ENCODE results near the gene SMIM41.

Gene SMIM41

DNA sequence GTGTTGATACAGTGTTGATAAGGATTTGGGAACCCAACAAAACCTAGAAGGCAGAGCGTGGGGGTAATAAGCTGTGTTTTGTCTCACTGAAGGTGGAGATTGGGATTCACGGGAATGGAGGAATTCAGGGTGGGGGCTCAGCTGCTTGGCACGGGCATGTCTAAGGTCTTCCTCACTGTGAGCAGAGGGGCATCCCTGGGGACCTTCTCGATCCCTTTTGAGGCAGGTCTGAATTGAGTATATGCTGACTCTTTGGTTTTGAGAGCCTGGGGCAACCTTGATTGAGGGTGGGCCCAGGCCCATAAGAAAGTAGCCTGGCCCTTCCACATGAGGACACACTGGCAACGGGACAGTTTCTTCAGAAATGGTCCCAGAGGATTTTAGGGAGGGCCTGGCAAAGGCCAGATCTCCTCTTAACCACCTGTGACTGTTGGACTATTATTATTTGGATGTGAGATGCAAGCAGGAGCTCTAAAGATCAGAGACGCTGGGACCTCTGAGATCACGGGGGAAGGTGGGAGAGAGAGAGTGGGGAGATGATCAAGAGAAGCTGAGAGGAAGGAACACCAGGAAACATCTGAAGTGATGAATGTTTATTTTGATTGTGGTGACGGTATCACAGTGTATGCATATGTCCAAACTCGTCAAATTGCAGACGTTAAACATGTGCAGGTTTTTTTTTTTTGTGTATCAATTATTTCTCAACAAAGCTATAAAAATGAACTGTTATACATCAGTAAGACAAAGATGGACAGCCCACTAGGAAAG lies 48.4 kb downstream of the SMIM41 start:
- TF ChIP-seq, protein P1, sequence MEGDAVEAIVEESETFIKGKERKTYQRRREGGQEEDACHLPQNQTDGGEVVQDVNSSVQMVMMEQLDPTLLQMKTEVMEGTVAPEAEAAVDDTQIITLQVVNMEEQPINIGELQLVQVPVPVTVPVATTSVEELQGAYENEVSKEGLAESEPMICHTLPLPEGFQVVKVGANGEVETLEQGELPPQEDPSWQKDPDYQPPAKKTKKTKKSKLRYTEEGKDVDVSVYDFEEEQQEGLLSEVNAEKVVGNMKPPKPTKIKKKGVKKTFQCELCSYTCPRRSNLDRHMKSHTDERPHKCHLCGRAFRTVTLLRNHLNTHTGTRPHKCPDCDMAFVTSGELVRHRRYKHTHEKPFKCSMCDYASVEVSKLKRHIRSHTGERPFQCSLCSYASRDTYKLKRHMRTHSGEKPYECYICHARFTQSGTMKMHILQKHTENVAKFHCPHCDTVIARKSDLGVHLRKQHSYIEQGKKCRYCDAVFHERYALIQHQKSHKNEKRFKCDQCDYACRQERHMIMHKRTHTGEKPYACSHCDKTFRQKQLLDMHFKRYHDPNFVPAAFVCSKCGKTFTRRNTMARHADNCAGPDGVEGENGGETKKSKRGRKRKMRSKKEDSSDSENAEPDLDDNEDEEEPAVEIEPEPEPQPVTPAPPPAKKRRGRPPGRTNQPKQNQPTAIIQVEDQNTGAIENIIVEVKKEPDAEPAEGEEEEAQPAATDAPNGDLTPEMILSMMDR (conservative IDR thresholded peaks at IDR 0.05; ENCODE audit: low read depth): no peak
- ChIA-PET POLR2A (ENCODE audit: low non-redundant PET) (no interaction called here), CTCF (interaction anchor here (0.8 to 1.2 kb wide), 3 partner anchors 12 to 103 kb away, joined by 3 to 5 read pairs (median 4); no protein-coding TSS in a partner anchor)
- DNase-seq (ENCODE audit: low spot score): no peak
- H3K27ac ChIP-seq: no peak overlapping the region

DNA sequence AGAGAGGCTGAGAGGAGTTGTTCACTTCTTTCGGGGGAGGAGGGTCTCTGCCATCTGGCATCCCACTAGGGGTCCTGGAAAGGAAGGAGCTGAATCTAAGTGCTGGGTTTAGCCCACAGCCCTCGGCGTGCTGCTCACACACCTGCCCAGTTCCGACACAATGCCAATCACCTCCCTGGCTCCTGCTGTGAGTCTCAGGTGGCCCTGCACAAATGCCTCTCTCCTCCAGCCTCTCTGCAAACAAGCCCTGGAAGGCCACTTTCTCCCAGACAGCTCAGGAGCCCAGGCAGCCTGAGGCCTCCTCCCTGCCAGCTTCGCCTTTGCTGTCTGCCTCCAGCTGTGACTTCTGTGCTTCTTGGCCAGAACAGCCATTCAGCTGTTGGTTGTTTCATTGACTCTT lies 51.2 kb downstream of the SMIM41 start:
- ChIA-PET POLR2A (ENCODE audit: low non-redundant PET) (no interaction called here), CTCF (interaction anchor here (0.7 to 1.4 kb wide), 3 partner anchors 9 to 790 kb away, joined by 3 read pairs; no protein-coding TSS in a partner anchor)
- TF ChIP-seq, protein P1 (conservative IDR thresholded peaks at IDR 0.05; ENCODE audit: low read depth): no peak
- DNase-seq (ENCODE audit: low spot score): no peak
- H3K27ac ChIP-seq: no peak overlapping the region; the same call in 1 of the 2 replicates

DNA sequence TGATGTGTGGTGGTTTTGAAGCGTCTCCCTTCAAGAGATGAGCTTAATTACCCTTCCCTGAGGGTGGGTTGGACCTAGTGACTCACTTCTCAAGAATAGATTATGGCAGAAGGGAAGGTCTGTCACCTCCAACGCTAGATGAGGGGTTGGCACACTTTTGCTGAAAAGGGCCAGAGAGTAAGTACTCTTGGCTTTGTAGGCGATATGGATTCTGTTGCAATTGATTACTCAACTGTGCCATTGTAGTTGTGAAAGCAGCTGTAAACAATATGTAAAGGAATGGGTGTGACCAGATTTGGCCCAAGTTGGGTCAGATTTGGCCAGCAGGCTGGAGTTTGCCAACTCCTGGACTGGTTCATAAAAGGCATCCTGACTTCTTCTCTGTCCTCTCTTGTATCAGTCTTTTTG lies 53.3 kb downstream of the SMIM41 start:
- peak overlapping the region; percentile 78 for H3K27ac ChIP-seq
- no peak for DNase-seq (ENCODE audit: low spot score)
- CTCF ChIA-PET: interaction anchor here (0.6 to 1.6 kb wide), 4 partner anchors 10 to 129 kb away, joined by 3 to 5 read pairs (median 4); no protein-coding TSS in a partner anchor
- TF ChIP-seq, protein P1 (conservative IDR thresholded peaks at IDR 0.05; ENCODE audit: low read depth): no peak
- POLR2A ChIA-PET (ENCODE audit: low non-redundant PET): no interaction called here

DNA sequence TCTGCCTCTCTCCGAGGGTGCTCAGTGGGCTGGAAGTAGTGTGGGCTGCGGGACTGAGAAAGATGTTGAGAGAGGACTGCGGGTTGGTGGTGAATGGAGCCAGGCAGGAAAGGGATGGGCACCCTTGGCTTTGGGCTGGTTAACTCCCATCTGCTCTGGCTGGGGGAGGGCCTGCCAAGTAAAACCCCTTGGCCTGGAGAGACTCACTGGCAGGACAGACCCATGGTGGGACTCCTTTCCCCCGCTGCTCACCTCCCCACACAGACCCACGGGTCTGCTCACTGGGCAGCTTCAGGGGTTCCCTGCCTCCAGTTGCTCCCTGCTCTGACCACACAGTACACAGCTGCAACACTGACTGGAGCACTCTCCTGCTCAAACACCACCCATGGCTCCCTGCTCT lies 58.2 kb downstream of the SMIM41 start:
- CTCF ChIA-PET: interaction anchor here (0.6 to 1.3 kb wide), 3 partner anchors 65 to 743 kb away, joined by 3 to 4 read pairs (median 3); no protein-coding TSS in a partner anchor
- POLR2A ChIA-PET (ENCODE audit: low non-redundant PET): no interaction called here
- H3K27ac ChIP-seq: no peak overlapping the region; the same call in 1 of the 2 replicates
- TF ChIP-seq, protein P1 (conservative IDR thresholded peaks at IDR 0.05; ENCODE audit: low read depth): no peak
- no peak for DNase-seq (ENCODE audit: low spot score)

DNA sequence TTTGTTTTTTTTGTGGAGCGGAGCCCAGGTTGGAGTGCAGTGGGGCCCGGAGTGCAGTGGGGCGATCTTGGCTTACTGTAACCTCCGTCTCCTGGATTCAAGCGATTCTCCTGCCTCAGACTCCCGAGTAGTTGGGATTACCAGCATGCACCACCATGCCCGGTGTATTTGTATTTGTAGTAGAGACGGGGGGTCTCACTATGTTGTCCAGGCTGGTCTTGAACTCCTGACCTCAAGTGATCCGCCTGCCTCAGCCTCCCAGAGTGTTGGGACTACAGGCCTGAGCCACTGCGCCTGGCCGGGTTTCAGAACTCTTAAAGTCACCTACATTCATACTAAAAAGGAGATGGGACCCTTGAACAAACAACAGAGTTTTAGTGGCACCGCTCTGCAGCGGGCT lies 59.6 kb downstream of the SMIM41 start:
- TF ChIP-seq, protein P1 (conservative IDR thresholded peaks at IDR 0.05; ENCODE audit: low read depth): no peak
- DNase-seq (ENCODE audit: low spot score): no peak
- POLR2A ChIA-PET (ENCODE audit: low non-redundant PET): no interaction called here
- CTCF ChIA-PET: interaction anchor here (0.6 to 1.4 kb wide), 5 partner anchors 103 to 842 kb away, joined by 3 to 5 read pairs (median 4); no protein-coding TSS in a partner anchor
- H3K27ac ChIP-seq: peak overlapping the region; percentile 100

DNA sequence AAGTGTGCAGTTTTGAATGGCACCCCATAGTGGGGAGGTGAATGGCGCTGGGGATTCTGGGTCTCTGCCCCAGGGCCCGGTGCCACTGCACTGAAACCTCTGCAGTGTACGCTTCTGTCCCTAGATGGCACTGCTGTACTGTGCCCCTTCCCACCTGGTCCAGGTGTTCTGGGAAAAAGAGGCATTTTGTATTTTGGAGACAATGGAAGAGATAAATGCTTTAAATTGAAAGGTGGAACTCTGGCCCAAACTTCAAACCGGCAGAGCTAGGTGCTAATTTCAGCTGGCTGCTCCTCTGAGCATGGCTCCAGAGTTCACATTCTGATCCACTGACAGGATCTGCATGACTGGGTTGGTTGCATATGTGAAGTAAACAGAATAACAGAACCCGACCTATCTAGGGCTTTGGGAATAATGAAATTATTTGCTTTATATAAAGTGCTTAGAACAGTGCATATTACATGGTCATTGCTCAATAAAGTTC lies 60.1 kb downstream of the SMIM41 start:
- CTCF ChIA-PET: interaction anchor here (0.5 to 1.8 kb wide), 8 partner anchors 12 to 1073 kb away, joined by 3 to 7 read pairs (median 4); partner anchors contain the start of gene KRT3

More for the DNA sequence above, 60.1 kb downstream of the SMIM41 start:
- peak overlapping the region; percentile 100 for H3K27ac ChIP-seq
- DNase-seq (ENCODE audit: low spot score): peak; percentile 91
- TF ChIP-seq, protein P1 (conservative IDR thresholded peaks at IDR 0.05; ENCODE audit: low read depth): peak; percentile 95
- POLR2A ChIA-PET (ENCODE audit: low non-redundant PET): no interaction called here

All from RWPE1 (cell line).